NCI-H774 (cell line): Measurements from ENCODE around the gene ARFIP1.

Source experiments
- DNase-seq: peaks from one replicate; lab custom pipeline; 2025; lab: John Stamatoyannopoulos, UW

Gene ARFIP1

DNA sequence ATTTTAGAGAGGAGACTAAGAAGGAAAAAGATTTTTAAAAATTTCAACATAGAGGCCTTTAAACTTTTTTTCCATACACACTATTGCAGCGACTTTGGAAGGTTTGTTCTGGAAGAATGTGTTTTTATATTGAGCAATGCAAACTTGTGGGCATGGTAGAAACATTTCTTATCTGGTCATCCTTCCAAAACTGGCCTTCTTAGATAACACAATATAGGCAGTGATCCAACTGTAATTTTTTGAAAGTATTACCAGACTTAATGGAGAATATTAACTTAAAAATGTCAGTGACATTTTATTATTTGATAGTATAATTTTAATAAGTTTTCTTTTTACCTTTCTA is 182.0 kb downstream of the ARFIP1 start:
- DNase-seq: no peak
